ENCODE measurements around the gene ERGIC1. TPM values are rescaled to one million over a fixed set of nuclear protein-coding genes. Genes with fewer than 3 reads are reported as not detected.

The ERGIC1 gene
- total RNA-seq, 2 donors from 2014 or later: 173 to 191 TPM

GRCh38 chr5:172873513-172873912 is 39.5 kb downstream of the ERGIC1 start:
- no peaks in the 10 kb centered on the region for H3K9me3 ChIP-seq
- no peak for TF ChIP-seq CTCF (IDR thresholded peaks at IDR 0.05)
- no peaks in the 10 kb centered on the region for H3K27me3 ChIP-seq
- DNase-seq: no peak
- peak overlapping the region; percentile 60 for H3K27ac ChIP-seq
- intact Hi-C loops (cut with DNase I): no loop called here
- peaks cover 3% of the 10 kb centered on the region for H3K4me1 ChIP-seq
- no peaks in the 10 kb centered on the region for H3K36me3 ChIP-seq
- H3K9ac ChIP-seq (ENCODE audit: low read depth in 2 of 2, low read length in 2 of 2): peak overlapping the region in 1 of 2 donors; percentile 31
- H3K4me3 ChIP-seq: no peak overlapping the region

GRCh38 chr5:172874647-172875504 is 40.8 kb downstream of the ERGIC1 start:
- no peak for TF ChIP-seq CTCF (IDR thresholded peaks at IDR 0.05)
- H3K9me3 ChIP-seq: no peaks in the 10 kb centered on the region
- H3K36me3 ChIP-seq: no peaks in the 10 kb centered on the region
- no peak for DNase-seq
- no peak overlapping the region for H3K27ac ChIP-seq
- H3K4me3 ChIP-seq: no peak overlapping the region
- peaks cover 3% of the 10 kb centered on the region for H3K4me1 ChIP-seq
- intact Hi-C loops (cut with DNase I): no loop called here
- H3K9ac ChIP-seq (ENCODE audit: low read depth in 2 of 2, low read length in 2 of 2): no peak overlapping the region
- no peaks in the 10 kb centered on the region for H3K27me3 ChIP-seq

GRCh38 chr5:172875505-172876279 is 41.6 kb downstream of the ERGIC1 start:
- Histone ChIP-seq H3K36me3 (no peaks in the 10 kb centered on the region), H3K9me3 (no peaks in the 10 kb centered on the region), H3K27ac (no peak overlapping the region), H3K9ac (ENCODE audit: low read depth in 2 of 2, low read length in 2 of 2) (no peak overlapping the region), H3K4me1 (peaks cover 3% of the 10 kb centered on the region), H3K27me3 (no peaks in the 10 kb centered on the region), H3K4me3 (no peak overlapping the region)
- intact Hi-C loops (cut with DNase I): no loop called here
- no peak for DNase-seq
- no peak for TF ChIP-seq CTCF (IDR thresholded peaks at IDR 0.05)

DNA sequence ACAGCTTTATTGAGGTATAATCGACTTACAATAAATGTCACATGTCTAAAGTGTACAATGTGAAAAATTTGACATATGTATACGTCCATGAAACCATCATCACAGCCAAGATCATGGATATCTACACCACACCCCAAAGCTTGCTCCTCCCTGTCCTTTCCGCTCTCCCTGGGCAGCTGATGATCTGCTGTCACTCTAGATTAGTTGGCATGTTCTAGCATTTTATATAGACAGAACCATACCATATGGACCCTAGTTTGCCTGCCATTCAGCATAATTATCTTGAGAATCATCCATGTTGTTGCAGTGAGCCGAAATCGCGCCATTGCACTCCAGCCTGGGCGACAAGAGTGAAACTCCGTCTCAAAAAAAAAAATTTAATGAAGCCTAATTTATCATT is 42.5 kb downstream of the ERGIC1 start:
- no peak overlapping the region for H3K9ac ChIP-seq (ENCODE audit: low read depth in 2 of 2, low read length in 2 of 2)
- intact Hi-C loops (cut with DNase I): no loop called here
- no peaks in the 10 kb centered on the region for H3K9me3 ChIP-seq
- H3K4me3 ChIP-seq: no peak overlapping the region
- H3K4me1 ChIP-seq: peaks cover 3% of the 10 kb centered on the region
- no peak for DNase-seq
- no peaks in the 10 kb centered on the region for H3K36me3 ChIP-seq
- no peak for TF ChIP-seq CTCF (IDR thresholded peaks at IDR 0.05)
- no peak overlapping the region for H3K27ac ChIP-seq
- H3K27me3 ChIP-seq: no peaks in the 10 kb centered on the region

- no peak for TF ChIP-seq CTCF (IDR thresholded peaks at IDR 0.05)
- Histone ChIP-seq H3K4me1 (peaks cover 3% of the 10 kb centered on the region), H3K9me3 (no peaks in the 10 kb centered on the region), H3K27ac (no peak overlapping the region), H3K36me3 (no peaks in the 10 kb centered on the region), H3K4me3 (no peak overlapping the region), H3K9ac (ENCODE audit: low read depth in 2 of 2, low read length in 2 of 2) (no peak overlapping the region), H3K27me3 (no peaks in the 10 kb centered on the region)
- DNase-seq: no peak
- intact Hi-C loops (cut with DNase I): no loop called here
Observed at GRCh38 chr5:172877466-172878260, 43.6 kb downstream of the ERGIC1 start.
